ENCODE measurements around the gene SLF1.

Gene SLF1

GRCh38 chr5:94660506-94660905, 42.0 kb downstream of the SLF1 start:
- TF ChIP-seq EZH2phosphoT487 (IDR thresholded peaks at IDR 0.05; ENCODE audit: borderline replicate concordance) (no peak), CTCF (conservative IDR thresholded peaks at IDR 0.05; ENCODE audit: low read length) (no peak)
- no peaks in the 10 kb centered on the region for H4K20me1 ChIP-seq (ENCODE audit: insufficient read depth, low read length, poor library complexity, severe bottlenecking)
- H3K79me2 ChIP-seq (ENCODE audit: insufficient read depth, low read length): no peaks in the 10 kb centered on the region
- H3K36me3 ChIP-seq (ENCODE audit: insufficient read depth, low read length): peaks cover 35% of the 10 kb centered on the region; the same call in 1 of the 2 replicates
- H3K4me1 ChIP-seq (ENCODE audit: insufficient read depth, low read length, poor library complexity, severe bottlenecking): no peaks in the 10 kb centered on the region
- no peaks in the 10 kb centered on the region for H3F3A ChIP-seq (ENCODE audit: low read depth)
- H2AFZ ChIP-seq (ENCODE audit: low read length): no peak overlapping the region
- H3K9me3 ChIP-seq (ENCODE audit: insufficient read depth, low read depth, low read length): peaks cover 6% of the 10 kb centered on the region; the same call in 1 of the 2 replicates
- no peak overlapping the region for H3K4me2 ChIP-seq (ENCODE audit: low read depth, low read length, poor library complexity, severe bottlenecking)
- H3K27me3 ChIP-seq (ENCODE audit: insufficient read depth, low read length, poor library complexity, severe bottlenecking): no peaks in the 10 kb centered on the region
- no peak overlapping the region for H3K9ac ChIP-seq (ENCODE audit: low read depth, low read length, poor library complexity, severe bottlenecking)
- no peaks in the 10 kb centered on the region for H3K9me2 ChIP-seq (replicated peaks; ENCODE audit: low read depth, low read length)
- H3K4me3 ChIP-seq (ENCODE audit: low read length, poor library complexity, severe bottlenecking): no peak overlapping the region

- no peaks in the 10 kb centered on the region for H3K27me3 ChIP-seq (ENCODE audit: insufficient read depth, low read length, poor library complexity, severe bottlenecking)
- peaks cover 31% of the 10 kb centered on the region; the same call in 1 of the 2 replicates for H3K36me3 ChIP-seq (ENCODE audit: insufficient read depth, low read length)
- TF ChIP-seq EZH2phosphoT487 (IDR thresholded peaks at IDR 0.05; ENCODE audit: borderline replicate concordance) (no peak), CTCF (conservative IDR thresholded peaks at IDR 0.05; ENCODE audit: low read length) (no peak)
- H3K4me2 ChIP-seq (ENCODE audit: low read depth, low read length, poor library complexity, severe bottlenecking): no peak overlapping the region
- no peaks in the 10 kb centered on the region for H3F3A ChIP-seq (ENCODE audit: low read depth)
- H3K79me2 ChIP-seq (ENCODE audit: insufficient read depth, low read length): no peaks in the 10 kb centered on the region
- no peak overlapping the region for H3K4me3 ChIP-seq (ENCODE audit: low read length, poor library complexity, severe bottlenecking)
- H2AFZ ChIP-seq (ENCODE audit: low read length): no peak overlapping the region
- peaks cover 6% of the 10 kb centered on the region; the same call in 1 of the 2 replicates for H3K9me3 ChIP-seq (ENCODE audit: insufficient read depth, low read depth, low read length)
- no peaks in the 10 kb centered on the region for H3K9me2 ChIP-seq (replicated peaks; ENCODE audit: low read depth, low read length)
- no peaks in the 10 kb centered on the region for H4K20me1 ChIP-seq (ENCODE audit: insufficient read depth, low read length, poor library complexity, severe bottlenecking)
- no peaks in the 10 kb centered on the region for H3K4me1 ChIP-seq (ENCODE audit: insufficient read depth, low read length, poor library complexity, severe bottlenecking)
- H3K9ac ChIP-seq (ENCODE audit: low read depth, low read length, poor library complexity, severe bottlenecking): no peak overlapping the region
These were observed 42.6 kb downstream of the SLF1 start for GRCh38 chr5:94661086-94661485.

GRCh38 chr5:94667937-94668336, 49.5 kb downstream of the SLF1 start:
- H2AFZ ChIP-seq (ENCODE audit: low read length): no peak overlapping the region
- no peaks in the 10 kb centered on the region for H4K20me1 ChIP-seq (ENCODE audit: insufficient read depth, low read length, poor library complexity, severe bottlenecking)
- no peaks in the 10 kb centered on the region for H3F3A ChIP-seq (ENCODE audit: low read depth)
- no peaks in the 10 kb centered on the region for H3K4me1 ChIP-seq (ENCODE audit: insufficient read depth, low read length, poor library complexity, severe bottlenecking)
- no peaks in the 10 kb centered on the region for H3K79me2 ChIP-seq (ENCODE audit: insufficient read depth, low read length)
- peaks cover 4% of the 10 kb centered on the region; the same call in 1 of the 2 replicates for H3K36me3 ChIP-seq (ENCODE audit: insufficient read depth, low read length)
- H3K9me3 ChIP-seq (ENCODE audit: insufficient read depth, low read depth, low read length): no peaks in the 10 kb centered on the region
- H3K4me2 ChIP-seq (ENCODE audit: low read depth, low read length, poor library complexity, severe bottlenecking): no peak overlapping the region
- H3K4me3 ChIP-seq (ENCODE audit: low read length, poor library complexity, severe bottlenecking): no peak overlapping the region
- no peak for TF ChIP-seq CTCF (conservative IDR thresholded peaks at IDR 0.05; ENCODE audit: low read length)
- no peak for TF ChIP-seq EZH2phosphoT487 (IDR thresholded peaks at IDR 0.05; ENCODE audit: borderline replicate concordance)
- no peaks in the 10 kb centered on the region for H3K27me3 ChIP-seq (ENCODE audit: insufficient read depth, low read length, poor library complexity, severe bottlenecking)
- no peak overlapping the region for H3K9ac ChIP-seq (ENCODE audit: low read depth, low read length, poor library complexity, severe bottlenecking)
- H3K9me2 ChIP-seq (replicated peaks; ENCODE audit: low read depth, low read length): no peaks in the 10 kb centered on the region
